Measurements from ENCODE around the gene AP3S1.

DNA sequence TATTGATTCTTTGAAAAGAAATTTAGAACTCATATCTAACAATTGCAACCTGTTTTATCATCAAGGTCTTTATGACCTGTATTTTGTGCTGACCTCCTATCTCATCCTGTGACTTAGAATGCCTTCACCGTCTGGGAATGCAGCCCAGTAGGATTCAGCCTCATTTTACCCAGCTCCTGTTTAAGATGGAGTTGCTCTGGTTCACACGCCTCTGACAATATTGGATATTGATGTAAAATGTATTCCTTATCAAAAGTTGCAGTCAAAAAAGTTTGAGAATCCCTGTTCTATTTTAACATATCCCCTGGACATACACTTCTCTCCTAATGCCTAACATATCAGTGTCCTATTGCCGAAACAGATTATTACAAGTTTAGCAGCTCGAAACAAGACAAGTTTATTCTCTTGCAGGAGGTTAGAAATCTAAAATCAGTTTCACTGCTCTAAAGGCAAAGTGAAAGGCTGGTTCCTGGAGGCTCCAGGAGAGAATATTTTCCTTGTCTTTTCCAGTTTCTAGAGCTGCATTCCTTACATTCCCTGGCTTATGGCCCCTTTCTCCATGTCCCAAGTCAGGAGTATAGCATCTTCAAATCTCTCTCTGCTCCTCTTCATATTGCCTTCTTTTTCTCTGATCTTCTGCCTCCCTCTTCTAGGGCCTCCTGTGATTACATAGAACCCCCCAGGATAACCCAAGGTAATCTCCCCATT, 89.0 kb downstream of the AP3S1 start:
- TF ChIP-seq CTCF (IDR thresholded peaks at IDR 0.05), result no peak
- TF ChIP-seq, protein P1, sequence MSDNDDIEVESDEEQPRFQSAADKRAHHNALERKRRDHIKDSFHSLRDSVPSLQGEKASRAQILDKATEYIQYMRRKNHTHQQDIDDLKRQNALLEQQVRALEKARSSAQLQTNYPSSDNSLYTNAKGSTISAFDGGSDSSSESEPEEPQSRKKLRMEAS (CRISPR knock-in tag; IDR thresholded peaks at IDR 0.05), result no peak
- TF ChIP-seq, protein P2, sequence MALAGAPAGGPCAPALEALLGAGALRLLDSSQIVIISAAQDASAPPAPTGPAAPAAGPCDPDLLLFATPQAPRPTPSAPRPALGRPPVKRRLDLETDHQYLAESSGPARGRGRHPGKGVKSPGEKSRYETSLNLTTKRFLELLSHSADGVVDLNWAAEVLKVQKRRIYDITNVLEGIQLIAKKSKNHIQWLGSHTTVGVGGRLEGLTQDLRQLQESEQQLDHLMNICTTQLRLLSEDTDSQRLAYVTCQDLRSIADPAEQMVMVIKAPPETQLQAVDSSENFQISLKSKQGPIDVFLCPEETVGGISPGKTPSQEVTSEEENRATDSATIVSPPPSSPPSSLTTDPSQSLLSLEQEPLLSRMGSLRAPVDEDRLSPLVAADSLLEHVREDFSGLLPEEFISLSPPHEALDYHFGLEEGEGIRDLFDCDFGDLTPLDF (CRISPR knock-in tag; IDR thresholded peaks at IDR 0.05), result no peak
- no peak for TF ChIP-seq ATF3 (CRISPR knock-in tag; conservative IDR thresholded peaks at IDR 0.05)
- TF ChIP-seq, protein P3, sequence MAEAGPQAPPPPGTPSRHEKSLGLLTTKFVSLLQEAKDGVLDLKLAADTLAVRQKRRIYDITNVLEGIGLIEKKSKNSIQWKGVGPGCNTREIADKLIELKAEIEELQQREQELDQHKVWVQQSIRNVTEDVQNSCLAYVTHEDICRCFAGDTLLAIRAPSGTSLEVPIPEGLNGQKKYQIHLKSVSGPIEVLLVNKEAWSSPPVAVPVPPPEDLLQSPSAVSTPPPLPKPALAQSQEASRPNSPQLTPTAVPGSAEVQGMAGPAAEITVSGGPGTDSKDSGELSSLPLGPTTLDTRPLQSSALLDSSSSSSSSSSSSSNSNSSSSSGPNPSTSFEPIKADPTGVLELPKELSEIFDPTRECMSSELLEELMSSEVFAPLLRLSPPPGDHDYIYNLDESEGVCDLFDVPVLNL (CRISPR knock-in tag; IDR thresholded peaks at IDR 0.05; ENCODE audit: borderline replicate concordance, low read depth), result no peak

All from WTC11 (cell line).